ENCODE results near the gene CACNB2. TPM values are rescaled to one million over a fixed set of nuclear protein-coding genes. Genes with fewer than 3 reads are reported as not detected.
A peak's percentile ranks its signal among the peaks of the same experiment; 100 is the strongest.

Gene CACNB2
- polyA plus RNA-seq, 3 donors: 3.1 to 3.6 (median 3.3) TPM

GRCh38 chr10:18273039-18273438, 132.8 kb downstream of the CACNB2 start:
- DNase-seq (ENCODE audit: low read depth in 3 of 3, low spot score in 2 of 3): no peak

GRCh38 chr10:18278181-18278580, 138.0 kb downstream of the CACNB2 start:
- DNase-seq (ENCODE audit: low read depth in 3 of 3, low spot score in 2 of 3): no peak

- DNase-seq (ENCODE audit: low read depth in 3 of 3, low spot score in 2 of 3): no peak
These were observed 138.9 kb downstream of the CACNB2 start for GRCh38 chr10:18279173-18279572.

GRCh38 chr10:18282094-18282493, 141.9 kb downstream of the CACNB2 start:
- DNase-seq (ENCODE audit: low read depth in 3 of 3, low spot score in 2 of 3): no peak

- DNase-seq (ENCODE audit: low read depth in 3 of 3, low spot score in 2 of 3): no peak
These were observed 150.6 kb downstream of the CACNB2 start for GRCh38 chr10:18290651-18291313.

- no peak for DNase-seq (ENCODE audit: low read depth in 3 of 3, low spot score in 2 of 3)
These were observed 153.6 kb downstream of the CACNB2 start for GRCh38 chr10:18293536-18294510.

GRCh38 chr10:18294633-18295032, 154.4 kb downstream of the CACNB2 start:
- no peak for DNase-seq (ENCODE audit: low read depth in 3 of 3, low spot score in 2 of 3)

- no peak for DNase-seq (ENCODE audit: low read depth in 3 of 3, low spot score in 2 of 3)
These were observed 157.4 kb downstream of the CACNB2 start for GRCh38 chr10:18297659-18298058.

- no peak for DNase-seq (ENCODE audit: low read depth in 3 of 3, low spot score in 2 of 3)
These were observed 158.0 kb downstream of the CACNB2 start for GRCh38 chr10:18298256-18298655.

GRCh38 chr10:18303851-18304801, 163.9 kb downstream of the CACNB2 start:
- no peak for DNase-seq (ENCODE audit: low read depth in 3 of 3, low spot score in 2 of 3)

GRCh38 chr10:18306031-18306430, 165.8 kb downstream of the CACNB2 start:
- DNase-seq (ENCODE audit: low read depth in 3 of 3, low spot score in 2 of 3): no peak

- DNase-seq (ENCODE audit: low read depth in 3 of 3, low spot score in 2 of 3): no peak
These were observed 168.4 kb downstream of the CACNB2 start for GRCh38 chr10:18308600-18308999.

GRCh38 chr10:18310761-18311160, 170.5 kb downstream of the CACNB2 start:
- DNase-seq (ENCODE audit: low read depth in 3 of 3, low spot score in 2 of 3): no peak

GRCh38 chr10:18312374-18313139, 172.3 kb downstream of the CACNB2 start:
- DNase-seq (ENCODE audit: low read depth in 3 of 3, low spot score in 2 of 3): peak in 1 of 3 donors; percentile 56

- no peak for DNase-seq (ENCODE audit: low read depth in 3 of 3, low spot score in 2 of 3)
These were observed 172.9 kb downstream of the CACNB2 start for GRCh38 chr10:18313140-18313530.

GRCh38 chr10:18313626-18314025, 173.4 kb downstream of the CACNB2 start:
- DNase-seq (ENCODE audit: low read depth in 3 of 3, low spot score in 2 of 3): no peak

- no peak for DNase-seq (ENCODE audit: low read depth in 3 of 3, low spot score in 2 of 3)
These were observed 179.4 kb downstream of the CACNB2 start for GRCh38 chr10:18319628-18320027.

- no peak for DNase-seq (ENCODE audit: low read depth in 3 of 3, low spot score in 2 of 3)
These were observed 181.1 kb downstream of the CACNB2 start for GRCh38 chr10:18321371-18321770.

GRCh38 chr10:18323916-18324315, 183.7 kb downstream of the CACNB2 start:
- DNase-seq (ENCODE audit: low read depth in 3 of 3, low spot score in 2 of 3): no peak

- DNase-seq (ENCODE audit: low read depth in 3 of 3, low spot score in 2 of 3): no peak
These were observed 185.2 kb downstream of the CACNB2 start for GRCh38 chr10:18325410-18325809.

Data from right renal cortex interstitium (tissue), 3 donors.